CD4-positive, alpha-beta T cell treated with Interleukin-4 for 4 hours (primary cell): ENCODE measurements around the gene CACNB4.
"Not testable (repeated sequence)": the region's sequence is repeated elsewhere in the genome, so short reads cannot be mapped to it uniquely, and the experiment has no call there.

Experiments used
- DNase-seq: peaks from one replicate; pipeline ENCODE4 v3.0.0-alpha.2; 2020

The CACNB4 gene

DNA sequence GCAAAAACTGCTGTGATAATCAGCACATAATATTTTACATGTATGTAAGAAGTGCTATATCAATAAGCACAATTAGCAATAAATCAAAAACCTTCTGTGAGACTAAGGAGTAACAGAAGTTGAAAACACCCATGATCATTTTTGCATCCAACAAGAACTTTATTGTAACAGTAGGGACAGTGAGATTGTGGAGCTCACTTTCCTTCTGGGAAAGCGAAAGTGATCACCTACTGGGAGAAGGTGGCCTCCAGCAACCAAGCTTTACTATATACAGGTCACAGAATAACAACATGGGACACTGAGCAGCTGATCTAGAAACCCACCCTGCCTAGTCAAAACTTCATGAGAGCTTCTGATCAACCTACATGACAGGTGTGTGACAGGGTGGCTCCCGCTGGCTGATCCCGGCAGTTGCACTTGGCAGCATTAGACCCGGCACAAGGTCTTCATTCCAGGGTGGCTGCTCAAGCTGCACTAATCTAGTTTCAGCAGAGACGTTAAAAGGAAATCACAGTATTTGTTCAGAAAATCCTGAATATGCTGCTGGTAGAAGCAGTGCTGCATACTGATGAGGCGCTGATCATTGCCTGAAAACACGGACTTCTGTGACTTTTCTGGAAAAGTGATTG lies 207.2 kb downstream of the CACNB4 start:
- DNase-seq = no peak

DNA sequence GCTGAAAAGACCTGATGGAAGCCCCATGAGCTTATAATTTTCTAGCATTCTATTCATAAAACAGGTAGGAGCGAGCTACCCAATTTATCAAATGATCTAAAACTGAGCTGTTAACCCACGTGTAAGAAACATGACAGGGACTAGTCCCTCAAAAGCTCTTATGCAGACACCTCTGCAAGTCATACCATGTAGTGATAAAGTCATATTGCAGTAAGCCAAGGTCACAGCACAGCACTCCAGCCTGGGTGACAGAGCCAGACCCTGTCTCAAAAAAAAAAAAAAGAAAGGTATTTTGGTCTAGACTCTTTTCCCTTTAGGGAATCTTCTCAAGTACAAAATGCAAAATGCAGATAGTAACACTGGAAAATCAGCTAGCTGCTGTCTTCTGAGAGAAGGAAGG lies 211.7 kb downstream of the CACNB4 start:
- no peak for DNase-seq

- no peak for DNase-seq
Measured at GRCh38 chr2:151886241-151886640, 212.6 kb downstream of the CACNB4 start.

- DNase-seq = no peak
Measured at GRCh38 chr2:151882786-151883445, 215.9 kb downstream of the CACNB4 start.

DNA sequence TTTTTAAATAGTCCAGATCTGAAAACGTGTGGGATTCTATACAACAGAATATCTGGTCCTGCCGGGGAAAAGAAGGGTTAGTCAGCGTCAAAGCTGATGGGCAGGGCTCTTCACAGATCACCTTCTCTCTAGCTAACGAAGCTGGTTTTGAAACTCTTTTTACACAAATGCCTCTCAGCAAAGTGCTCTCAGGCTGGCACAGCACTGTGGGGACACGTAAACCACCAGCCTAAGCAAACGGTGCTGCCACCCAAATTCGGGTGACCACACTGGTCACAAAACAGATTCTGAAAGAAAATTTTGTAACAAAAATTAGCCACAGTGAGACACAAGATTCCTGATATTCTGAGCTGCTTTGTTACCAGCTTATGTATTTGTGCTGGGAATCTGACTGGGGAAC lies 217.5 kb downstream of the CACNB4 start:
- DNase-seq = no peak

- no peak for DNase-seq
Measured at GRCh38 chr2:151880586-151880985, 218.3 kb downstream of the CACNB4 start.

GRCh38 chr2:151878655-151879563 lies 219.9 kb downstream of the CACNB4 start:
- no peak for DNase-seq

DNA sequence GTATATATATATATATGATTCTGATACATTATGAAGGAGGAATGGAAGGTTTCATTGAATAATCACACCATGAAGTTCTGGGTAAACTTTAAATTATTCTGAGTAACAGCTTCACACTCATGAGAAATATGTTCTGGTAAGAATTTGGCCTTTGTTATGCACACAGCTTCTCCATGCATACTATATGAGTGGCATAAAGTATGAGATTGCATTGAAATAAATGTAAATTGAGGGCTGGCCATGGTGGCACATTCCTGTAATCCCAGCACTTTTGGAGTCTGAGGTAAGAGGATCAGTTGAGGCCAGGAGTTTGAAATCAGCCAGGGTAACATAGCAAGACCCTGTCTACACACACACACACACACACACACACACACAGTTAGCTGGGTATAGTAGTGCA lies 220.6 kb downstream of the CACNB4 start:
- no peak for DNase-seq

- DNase-seq = not testable (repeated sequence)
Measured at GRCh38 chr2:151875631-151876030, 223.2 kb downstream of the CACNB4 start.

GRCh38 chr2:151872463-151872862 lies 226.4 kb downstream of the CACNB4 start:
- no peak for DNase-seq

GRCh38 chr2:151869291-151869690 lies 229.6 kb downstream of the CACNB4 start:
- no peak for DNase-seq

DNA sequence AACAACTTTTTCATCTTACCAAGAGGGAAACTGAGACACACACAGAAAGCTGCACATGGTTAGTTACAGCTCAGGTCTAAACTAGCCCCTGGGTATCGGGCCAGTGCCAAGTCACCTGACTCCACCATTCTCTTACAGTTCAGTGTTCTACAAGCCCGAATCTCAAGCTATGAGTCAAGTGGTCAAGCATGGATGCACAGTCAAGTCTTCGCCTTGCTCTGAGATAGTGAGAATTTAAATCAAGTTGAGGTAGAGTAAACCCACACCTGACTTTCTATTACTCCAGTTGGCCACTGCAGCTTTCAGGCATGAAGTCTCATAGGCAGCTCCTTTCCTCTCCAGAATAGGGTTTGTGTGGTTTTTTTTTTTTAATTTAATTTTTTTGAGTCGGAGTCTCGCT lies 236.1 kb downstream of the CACNB4 start:
- no peak for DNase-seq

GRCh38 chr2:151861174-151861573 lies 237.7 kb downstream of the CACNB4 start:
- no peak for DNase-seq

DNA sequence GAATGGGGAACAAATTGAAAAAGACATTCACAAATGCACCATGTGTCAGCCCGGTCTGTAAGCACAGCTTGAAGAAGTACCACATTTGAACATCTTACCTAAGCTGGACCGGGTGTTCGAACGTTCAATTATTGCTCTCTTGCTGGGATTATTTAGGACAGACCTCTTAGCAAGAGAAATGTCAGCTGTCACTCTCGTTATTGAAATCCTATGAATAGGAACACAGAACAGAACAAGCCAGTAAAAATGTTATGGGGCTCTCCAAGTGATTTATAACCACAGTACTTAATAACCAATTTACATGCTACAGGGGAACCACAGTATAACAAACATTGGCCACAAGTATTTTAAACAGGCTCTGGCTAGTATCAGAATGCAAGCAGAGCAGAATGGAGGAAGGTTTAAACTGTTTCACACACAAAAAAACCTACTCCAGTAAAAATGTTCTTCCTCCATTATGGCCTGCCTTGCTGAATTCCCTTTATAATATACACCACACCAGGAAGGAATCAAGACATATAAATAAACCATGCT lies 238.2 kb downstream of the CACNB4 start:
- DNase-seq = no peak

- no peak for DNase-seq
Measured at GRCh38 chr2:151860210-151860609, 238.6 kb downstream of the CACNB4 start.

- DNase-seq = no peak
Measured at GRCh38 chr2:151857650-151858049, 241.2 kb downstream of the CACNB4 start.

DNA sequence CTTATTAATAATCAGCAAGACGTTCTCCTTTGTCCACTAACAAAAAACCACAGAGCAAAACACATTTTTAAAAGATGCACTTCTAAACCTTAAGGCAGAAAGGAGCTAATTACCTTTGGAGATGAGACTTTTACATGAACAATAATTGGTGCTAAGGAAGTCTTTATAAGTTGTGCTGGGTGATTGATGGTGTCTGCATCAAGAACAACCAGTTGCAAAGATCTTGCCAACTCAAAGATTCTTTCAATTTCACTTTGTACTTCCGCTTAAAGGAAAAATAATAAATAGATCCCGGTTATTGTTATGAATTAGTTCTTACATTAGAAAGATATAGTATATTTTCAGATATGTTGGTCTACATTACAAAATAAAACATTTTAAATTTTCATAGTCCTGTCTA lies 243.7 kb downstream of the CACNB4 start:
- DNase-seq = no peak

DNA sequence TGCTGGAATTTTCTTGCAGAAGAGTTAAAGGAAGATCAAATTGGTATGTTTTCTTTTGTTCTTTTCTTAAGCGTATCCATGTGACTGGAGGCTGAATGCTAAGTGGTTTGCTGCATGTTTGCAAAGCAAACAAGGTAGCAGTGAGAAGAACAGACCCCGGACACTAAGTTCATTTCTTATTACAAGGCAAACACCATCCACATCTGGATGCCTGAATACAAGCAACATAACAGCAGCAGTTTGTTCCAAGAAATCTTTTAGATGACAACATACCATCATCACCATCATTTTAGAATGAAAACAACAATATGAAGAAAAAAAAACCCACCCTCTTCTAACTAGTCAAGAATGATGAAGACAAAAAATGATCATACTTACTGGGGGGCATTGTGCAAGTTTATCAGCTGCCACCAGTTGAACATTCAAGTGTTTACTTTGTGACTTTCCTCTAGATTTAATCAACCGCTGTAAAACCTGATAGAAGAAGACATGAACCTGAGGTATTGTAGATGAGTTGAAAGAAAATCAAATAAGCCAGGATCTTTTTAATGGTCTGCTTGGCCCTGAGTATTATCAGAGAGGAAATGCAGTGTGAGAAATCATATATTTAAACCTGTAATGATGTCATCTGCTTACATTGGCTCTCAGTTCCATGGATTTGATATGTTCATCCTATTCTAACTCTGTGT lies 245.6 kb downstream of the CACNB4 start:
- DNase-seq = no peak

DNA sequence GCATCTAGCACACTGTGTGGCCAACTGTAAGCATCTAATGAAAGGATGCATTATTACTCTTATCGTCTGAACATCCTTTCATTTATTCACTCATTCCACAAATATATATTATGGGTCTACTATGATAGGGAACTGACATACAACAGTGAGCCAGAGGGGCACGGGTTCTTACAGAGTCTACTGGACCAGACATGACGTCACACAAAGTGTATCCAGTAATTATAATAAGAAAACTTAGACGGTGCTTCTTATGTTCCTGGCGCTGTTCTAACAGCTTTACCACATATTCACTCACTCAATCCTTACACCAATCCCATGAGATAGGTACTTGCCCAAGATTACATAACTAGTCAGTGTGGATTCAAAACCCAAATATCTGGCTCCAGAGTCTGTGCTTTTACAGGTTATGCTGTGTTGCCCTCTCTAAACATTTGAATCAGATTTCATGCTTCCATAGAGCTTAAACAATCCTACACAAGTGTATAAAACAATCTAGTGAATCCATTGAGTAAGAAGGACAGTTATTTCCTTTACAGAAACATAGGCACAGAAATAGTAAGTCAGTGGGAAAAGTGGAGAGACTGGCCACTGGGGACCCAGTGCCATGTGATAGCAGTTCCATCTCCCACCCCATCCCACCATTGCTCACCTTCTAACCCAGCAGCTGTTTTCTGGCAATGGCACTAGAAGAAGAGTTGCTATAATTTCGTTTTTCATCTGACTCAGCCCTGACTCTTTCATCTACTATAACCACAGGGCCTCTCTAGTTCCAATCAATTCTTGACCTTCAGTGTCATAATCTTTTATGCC lies 246.4 kb downstream of the CACNB4 start:
- no peak for DNase-seq

- DNase-seq = no peak
Measured at GRCh38 chr2:151851761-151852160, 247.1 kb downstream of the CACNB4 start.

- no peak for DNase-seq
Measured at GRCh38 chr2:151849413-151850010, 249.3 kb downstream of the CACNB4 start.

DNA sequence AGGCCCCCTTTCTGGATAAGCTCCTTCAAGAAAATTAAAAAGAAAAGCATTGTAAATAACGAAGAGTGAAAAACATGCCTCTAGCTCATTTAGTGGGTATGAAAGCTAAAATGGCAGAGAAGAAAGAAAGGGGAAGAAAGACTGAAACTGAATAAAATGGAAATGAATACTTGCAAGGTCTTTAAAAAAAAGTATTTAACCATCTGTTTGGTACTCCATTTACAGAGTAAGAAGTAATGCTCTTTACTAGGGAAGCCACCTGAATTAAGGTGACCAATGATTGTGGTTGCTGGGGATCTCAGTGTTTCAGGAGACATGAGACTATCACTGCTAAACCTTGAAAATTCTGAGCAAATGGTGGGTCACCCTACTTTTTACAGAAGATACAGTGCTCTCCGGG lies 253.0 kb downstream of the CACNB4 start:
- DNase-seq = no peak
